GM12874 (cell line): ENCODE measurements around the gene C11orf68.

Source experiments
- TF ChIP-seq, protein P1 (sequence below): IDR thresholded peaks from 2 replicates; pipeline ENCODE4 v1.5.1; 2011; ENCODE audit warnings: low read depth, mild to moderate bottlenecking, control low read depth, low read length, moderate library complexity; ENCODE audit not compliant: insufficient read depth

The C11orf68 gene

DNA sequence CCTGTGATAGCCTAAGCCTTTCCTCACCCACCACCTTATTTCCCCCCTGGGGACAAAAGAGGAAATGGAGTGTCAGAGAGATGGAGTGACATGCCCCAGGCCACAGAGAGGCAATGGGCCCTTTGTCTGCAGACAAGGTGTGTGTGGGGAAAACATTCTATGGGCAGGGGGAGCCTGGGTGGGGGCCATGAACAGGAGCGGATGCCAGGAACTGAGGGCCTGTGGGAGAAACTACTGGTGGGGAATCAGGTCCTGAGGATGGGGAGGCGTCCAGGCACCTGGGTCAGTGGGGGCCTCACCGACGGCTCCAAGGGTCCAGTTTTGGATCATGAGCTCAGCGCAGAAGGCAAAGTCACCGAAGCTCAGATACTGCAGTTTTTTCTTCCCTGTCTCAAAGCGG lies 33.6 kb downstream of the C11orf68 start:
- TF ChIP-seq, protein P1, sequence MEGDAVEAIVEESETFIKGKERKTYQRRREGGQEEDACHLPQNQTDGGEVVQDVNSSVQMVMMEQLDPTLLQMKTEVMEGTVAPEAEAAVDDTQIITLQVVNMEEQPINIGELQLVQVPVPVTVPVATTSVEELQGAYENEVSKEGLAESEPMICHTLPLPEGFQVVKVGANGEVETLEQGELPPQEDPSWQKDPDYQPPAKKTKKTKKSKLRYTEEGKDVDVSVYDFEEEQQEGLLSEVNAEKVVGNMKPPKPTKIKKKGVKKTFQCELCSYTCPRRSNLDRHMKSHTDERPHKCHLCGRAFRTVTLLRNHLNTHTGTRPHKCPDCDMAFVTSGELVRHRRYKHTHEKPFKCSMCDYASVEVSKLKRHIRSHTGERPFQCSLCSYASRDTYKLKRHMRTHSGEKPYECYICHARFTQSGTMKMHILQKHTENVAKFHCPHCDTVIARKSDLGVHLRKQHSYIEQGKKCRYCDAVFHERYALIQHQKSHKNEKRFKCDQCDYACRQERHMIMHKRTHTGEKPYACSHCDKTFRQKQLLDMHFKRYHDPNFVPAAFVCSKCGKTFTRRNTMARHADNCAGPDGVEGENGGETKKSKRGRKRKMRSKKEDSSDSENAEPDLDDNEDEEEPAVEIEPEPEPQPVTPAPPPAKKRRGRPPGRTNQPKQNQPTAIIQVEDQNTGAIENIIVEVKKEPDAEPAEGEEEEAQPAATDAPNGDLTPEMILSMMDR = no peak

DNA sequence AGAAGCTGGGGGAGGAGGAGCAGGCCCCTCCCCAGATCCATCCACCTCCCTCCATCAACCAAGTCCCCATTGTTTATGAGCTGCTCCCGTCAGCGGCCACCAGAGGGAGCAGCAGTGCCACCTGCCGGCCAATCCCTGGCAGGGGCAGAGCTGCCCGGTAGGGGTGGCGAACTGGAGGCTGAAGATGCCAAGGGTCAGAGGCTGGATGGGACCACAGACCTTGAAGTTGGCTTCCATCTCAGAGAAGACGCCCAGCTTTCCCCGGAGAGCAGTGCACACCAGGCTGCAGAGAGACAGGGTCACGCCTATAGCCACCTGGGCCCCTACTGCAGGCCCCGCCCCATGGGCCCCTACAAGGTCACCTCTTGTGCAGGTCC lies 34.2 kb downstream of the C11orf68 start:
- TF ChIP-seq, protein P1 = peak; percentile 99

DNA sequence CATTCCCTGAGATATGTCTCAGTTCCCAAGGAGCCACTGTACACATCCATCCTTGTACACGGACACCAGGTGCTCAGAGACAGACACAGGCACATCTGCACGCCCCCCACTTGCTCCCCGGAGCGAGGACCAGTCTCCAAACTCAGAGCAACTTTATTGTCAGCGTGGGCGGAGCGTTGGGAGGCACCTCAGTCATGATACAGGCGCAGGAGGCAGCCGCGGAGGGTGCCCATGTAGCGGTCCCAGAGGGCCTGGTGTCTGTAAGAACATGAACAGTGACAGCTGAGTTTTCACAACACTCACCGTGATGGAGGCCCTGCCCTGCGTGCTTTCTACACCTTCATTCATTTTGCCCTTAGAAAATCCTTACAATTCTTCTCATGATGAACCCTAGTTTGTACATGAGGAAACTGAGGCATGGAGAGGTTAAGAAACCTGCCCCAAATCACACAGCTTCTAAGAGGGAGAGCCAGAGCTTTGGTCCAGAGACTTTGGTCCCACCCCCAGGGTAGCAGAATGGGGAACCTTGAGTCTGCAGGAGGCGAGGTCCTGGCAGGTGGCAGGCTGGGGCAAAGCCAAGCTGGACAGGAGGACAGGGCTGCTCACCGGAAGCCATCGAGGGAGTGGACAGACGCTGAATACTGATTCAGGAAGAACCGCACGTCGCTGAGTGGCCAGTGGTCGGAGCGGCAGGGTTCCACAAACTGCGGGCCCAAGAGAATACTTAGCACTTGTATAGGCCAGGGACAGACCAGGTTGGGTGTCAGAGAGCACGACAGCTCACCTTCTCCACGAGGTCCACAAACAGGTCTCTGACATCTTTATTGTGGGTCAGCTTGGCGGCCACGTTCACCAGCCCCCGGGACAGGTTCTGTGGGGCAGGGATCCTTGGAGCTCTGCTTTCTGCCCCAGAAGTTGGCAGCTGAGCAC lies 34.8 kb downstream of the C11orf68 start:
- TF ChIP-seq, protein P1 = no peak

DNA sequence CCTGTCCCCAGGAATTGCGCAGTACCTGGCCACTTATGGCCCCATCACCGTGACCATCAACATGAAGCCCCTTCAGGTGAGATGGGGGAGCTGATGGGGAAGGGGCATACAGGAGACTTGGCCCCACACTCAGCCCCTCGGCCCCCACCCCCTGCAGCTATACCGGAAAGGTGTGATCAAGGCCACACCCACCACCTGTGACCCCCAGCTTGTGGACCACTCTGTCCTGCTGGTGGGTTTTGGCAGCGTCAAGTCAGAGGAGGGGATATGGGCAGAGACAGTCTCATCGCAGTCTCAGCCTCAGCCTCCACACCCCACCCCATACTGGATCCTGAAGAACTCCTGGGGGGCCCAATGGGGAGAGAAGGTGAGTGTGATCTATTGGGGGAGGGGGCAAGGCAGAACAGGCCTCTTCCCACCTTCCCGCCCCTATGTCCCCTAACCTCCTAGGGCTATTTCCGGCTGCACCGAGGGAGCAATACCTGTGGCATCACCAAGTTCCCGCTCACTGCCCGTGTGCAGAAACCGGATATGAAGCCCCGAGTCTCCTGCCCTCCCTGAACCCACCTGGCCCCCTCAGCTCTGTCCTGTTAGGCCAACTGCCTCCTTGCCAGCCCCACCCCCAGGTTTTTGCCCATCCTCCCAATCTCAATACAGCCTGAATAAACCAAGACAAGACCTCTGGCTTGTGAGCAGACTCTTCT lies 35.7 kb downstream of the C11orf68 start:
- TF ChIP-seq, protein P1 = no peak

DNA sequence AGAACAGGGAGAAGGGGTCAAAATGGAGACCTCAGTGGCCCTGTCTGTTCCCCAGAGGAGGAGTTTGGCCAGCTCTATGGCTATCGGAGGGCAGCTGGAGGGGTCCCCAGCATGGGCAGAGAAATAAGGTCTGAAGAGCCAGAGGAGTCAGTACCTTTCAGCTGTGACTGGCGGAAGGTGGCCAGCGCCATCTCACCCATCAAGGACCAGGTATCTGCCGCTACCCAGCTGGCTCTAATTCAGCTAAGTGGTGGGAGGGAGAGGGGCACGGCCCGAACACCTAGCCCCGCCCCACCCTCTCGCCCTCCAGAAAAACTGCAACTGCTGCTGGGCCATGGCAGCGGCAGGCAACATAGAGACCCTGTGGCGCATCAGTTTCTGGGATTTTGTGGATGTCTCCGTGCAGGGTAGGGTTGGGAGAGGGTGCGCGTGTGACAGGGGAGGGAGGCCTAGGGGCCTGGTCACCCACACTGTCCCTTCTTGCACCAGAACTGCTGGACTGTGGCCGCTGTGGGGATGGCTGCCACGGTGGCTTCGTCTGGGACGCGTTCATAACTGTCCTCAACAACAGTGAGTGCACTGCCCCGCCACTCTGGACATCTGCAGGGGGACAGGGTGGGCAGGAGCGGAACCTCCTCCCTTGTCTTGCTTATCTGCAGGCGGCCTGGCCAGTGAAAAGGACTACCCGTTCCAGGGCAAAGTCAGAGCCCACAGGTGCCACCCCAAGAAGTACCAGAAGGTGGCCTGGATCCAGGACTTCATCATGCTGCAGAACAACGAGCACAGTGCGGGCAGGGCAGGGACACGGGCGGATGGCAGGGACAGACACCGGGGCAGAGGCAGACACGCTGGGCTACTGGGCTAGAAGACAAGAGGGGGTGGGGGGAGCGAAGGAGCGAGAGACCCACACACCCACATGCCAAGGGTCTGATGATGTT lies 36.5 kb downstream of the C11orf68 start:
- TF ChIP-seq, protein P1 = no peak

DNA sequence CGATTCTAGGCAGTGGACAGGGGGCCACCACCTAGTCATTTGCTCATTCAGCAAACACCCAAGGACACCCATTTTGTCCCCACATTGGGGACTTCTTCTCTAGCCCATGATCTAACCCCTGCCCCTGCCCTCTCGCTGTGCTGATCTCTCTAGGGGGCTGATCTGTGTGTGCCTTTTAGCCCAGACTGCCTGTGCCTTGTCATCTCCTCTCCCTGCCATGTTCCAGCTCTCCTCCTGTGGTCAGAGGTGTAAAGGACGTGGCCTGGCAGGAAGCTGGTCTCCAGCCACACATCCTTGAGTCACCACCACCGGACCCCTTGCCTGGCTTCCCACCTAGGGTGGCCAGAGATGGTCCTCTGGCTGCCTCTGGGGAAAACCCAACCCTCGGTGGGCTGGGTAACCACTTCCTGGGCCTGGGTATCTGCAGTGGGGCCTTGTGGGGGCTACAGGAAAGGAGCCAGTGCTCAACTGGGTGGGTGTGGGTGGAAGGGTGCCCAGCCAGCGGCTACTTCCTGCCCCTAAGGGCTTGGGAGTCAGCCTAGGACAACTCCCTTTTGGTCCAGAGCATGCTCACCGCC lies 37.9 kb downstream of the C11orf68 start:
- TF ChIP-seq, protein P1 = no peak
